Parathyroid adenoma (tissue), 2 donors: ENCODE measurements around the gene TRIP12.
"Not testable (repeated sequence)": the region's sequence is repeated elsewhere in the genome, so short reads cannot be mapped to it uniquely, and the experiment has no call there.

ENCODE experiments used
- H2AFZ ChIP-seq: fragments of 300-600 bp; sonication (generic); one replicate; pipeline ENCODE4 v1.7.0; 2017; ENCODE audit warnings: antibody characterized with exemption, mild to moderate bottlenecking
- H3K27ac ChIP-seq: fragments of 300-600 bp; sonication (generic); one replicate; pipeline ENCODE4 v1.7.0; 2017
- H3K27me3 ChIP-seq: fragments of 300-600 bp; sonication (generic); one replicate; pipeline ENCODE4 v1.7.0; 2017; ENCODE audit warnings: low read length; ENCODE audit not compliant: control insufficient read depth, insufficient read depth
- H3K36me3 ChIP-seq: fragments of 300-600 bp; sonication (generic); one replicate; pipeline ENCODE4 v1.7.0; 2017; ENCODE audit warnings: low read length; ENCODE audit not compliant: control insufficient read depth, insufficient read depth
- H3K4me1 ChIP-seq: fragments of 300-600 bp; sonication (generic); one replicate; pipeline ENCODE4 v1.7.0; 2017; ENCODE audit warnings: control low read depth
- H3K4me2 ChIP-seq: fragments of 300-600 bp; sonication (generic); one replicate; pipeline ENCODE4 v1.7.0; 2017; ENCODE audit warnings: low read length
- H3K4me3 ChIP-seq: fragments of 300-600 bp; sonication (generic); one replicate; pipeline ENCODE4 v1.7.0; 2017; ENCODE audit warnings: low read depth, low read length
- H3K79me2 ChIP-seq: fragments of 300-600 bp; sonication (generic); one replicate; pipeline ENCODE4 v1.7.0; 2017; ENCODE audit warnings: control low read depth
- H3K9ac ChIP-seq: fragments of 300-600 bp; sonication (generic); one replicate; pipeline ENCODE4 v1.7.0; 2017; ENCODE audit warnings: mild to moderate bottlenecking
- H3K9me3 ChIP-seq: fragments of 300-600 bp; sonication (generic); one replicate; pipeline ENCODE4 v1.7.0; 2017; ENCODE audit warnings: low read length; ENCODE audit not compliant: control insufficient read depth
- CTCF ChIP-seq: fragments of 300-600 bp; sonication (generic); IDR thresholded peaks from one replicate; pipeline ENCODE4 v1.7.0; 2017; ENCODE audit warnings: antibody characterized with exemption, mild to moderate bottlenecking
- donor health status: primary hyperparathyroidism.

The TRIP12 gene

GRCh38 chr2:229930656-229931055, 8.8 kb upstream of the TRIP12 start:
- Histone ChIP-seq H3K4me1 (no peaks in the 10 kb centered on the region), H3K79me2 (peaks cover 45% of the 10 kb centered on the region), H3K4me2 (no peak overlapping the region), H3K27me3 (no peaks in the 10 kb centered on the region), H3K27ac (no peak overlapping the region), H2AFZ (no peak overlapping the region), H3K36me3 (no peaks in the 10 kb centered on the region), H3K9ac (no peak overlapping the region), H3K4me3 (no peak overlapping the region), H3K9me3 (no peaks in the 10 kb centered on the region)
- no peak for TF ChIP-seq CTCF

- Histone ChIP-seq H3K79me2 (peaks cover 44% of the 10 kb centered on the region), H3K9ac (no peak overlapping the region), H3K9me3 (no peaks in the 10 kb centered on the region), H3K4me2 (no peak overlapping the region), H3K27me3 (no peaks in the 10 kb centered on the region), H3K36me3 (no peaks in the 10 kb centered on the region), H3K4me1 (no peaks in the 10 kb centered on the region), H3K27ac (no peak overlapping the region), H2AFZ (no peak overlapping the region), H3K4me3 (no peak overlapping the region)
- no peak for TF ChIP-seq CTCF
Measured at GRCh38 chr2:229927817-229928321, 6.1 kb upstream of the TRIP12 start.

- no peak overlapping the region for H3K9ac ChIP-seq
- H3K9me3 ChIP-seq: no peaks in the 10 kb centered on the region
- TF ChIP-seq CTCF: no peak
- no peak overlapping the region for H2AFZ ChIP-seq
- peaks cover 25% of the 10 kb centered on the region for H3K79me2 ChIP-seq
- no peaks in the 10 kb centered on the region for H3K27me3 ChIP-seq
- no peaks in the 10 kb centered on the region for H3K36me3 ChIP-seq
- no peaks in the 10 kb centered on the region for H3K4me1 ChIP-seq
- no peak overlapping the region for H3K4me3 ChIP-seq
- H3K27ac ChIP-seq: no peak overlapping the region
- no peak overlapping the region for H3K4me2 ChIP-seq
Measured at GRCh38 chr2:229925201-229925600, 3.4 kb upstream of the TRIP12 start.

GRCh38 chr2:229924541-229924940, 2.7 kb upstream of the TRIP12 start:
- H3K9me3 ChIP-seq, H3K27me3 ChIP-seq, H3K36me3 ChIP-seq, H3K9ac ChIP-seq, H3K27ac ChIP-seq, H3K4me2 ChIP-seq, H3K4me1 ChIP-seq, H3K4me3 ChIP-seq, H2AFZ ChIP-seq: not testable (repeated sequence)
- H3K79me2 ChIP-seq: peaks cover 21% of the 10 kb centered on the region

GRCh38 chr2:229922449-229923386, 909 bp upstream of the TRIP12 start, which contains the start of gene FBXO36:
Gene FBXO36 (plus strand): TSS chr2:229922503. CDS start chr2:229922514, 11 bp downstream.
- H3K36me3 ChIP-seq: no peaks in the 10 kb centered on the region
- H3K4me2 ChIP-seq: peak within 1 kb of the TSS; percentile 98
- H3K79me2 ChIP-seq: peaks cover 14% of the 10 kb centered on the region
- TF ChIP-seq CTCF: peak; percentile 12
- peak within 1 kb of the TSS; percentile 92 for H3K4me3 ChIP-seq
- peak within 1 kb of the TSS; percentile 88 for H2AFZ ChIP-seq
- H3K27me3 ChIP-seq: no peaks in the 10 kb centered on the region
- H3K4me1 ChIP-seq: peaks cover 3% of the 10 kb centered on the region
- peak within 1 kb of the TSS; percentile 92 for H3K9ac ChIP-seq
- H3K27ac ChIP-seq: peak within 1 kb of the TSS; percentile 98
- H3K9me3 ChIP-seq: no peaks in the 10 kb centered on the region
